PC-9 (cell line): ENCODE results near the gene BCAR3.

Source experiments
- EZH2 ChIP-seq: fragments of 200-600 bp; sonication (generic); IDR thresholded peaks from 2 replicates; pipeline ENCODE4 v1.8.0; 2017; ENCODE audit warnings: antibody characterized with exemption, low read depth
- TF ChIP-seq, protein P1 (sequence below): fragments of 200-600 bp; sonication (generic); conservative IDR thresholded peaks from 2 replicates; pipeline ENCODE4 v1.6.1; 2017; ENCODE audit warnings: mixed run types, antibody characterized with exemption, mild to moderate bottlenecking, moderate library complexity

DNA sequence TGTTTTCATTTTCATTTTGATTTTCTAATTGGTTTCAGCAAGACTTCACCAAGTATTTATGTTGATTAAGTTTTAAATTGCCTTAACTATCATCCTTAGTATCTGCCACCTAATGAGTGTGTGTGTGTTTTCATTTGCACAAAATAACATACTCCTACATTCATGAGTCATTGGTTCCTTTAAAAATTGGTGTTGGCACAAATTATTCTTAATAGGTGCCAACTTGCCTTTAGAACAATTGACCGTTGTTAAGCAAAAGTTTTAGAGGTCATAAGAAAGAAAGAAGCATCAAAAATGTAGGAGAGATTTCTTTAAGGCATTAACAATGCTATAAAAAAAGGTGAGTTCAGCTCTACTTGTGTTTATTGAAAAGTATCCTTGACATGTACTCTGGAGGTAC lies 156.2 kb downstream of the BCAR3 start:
- TF ChIP-seq, protein P1, sequence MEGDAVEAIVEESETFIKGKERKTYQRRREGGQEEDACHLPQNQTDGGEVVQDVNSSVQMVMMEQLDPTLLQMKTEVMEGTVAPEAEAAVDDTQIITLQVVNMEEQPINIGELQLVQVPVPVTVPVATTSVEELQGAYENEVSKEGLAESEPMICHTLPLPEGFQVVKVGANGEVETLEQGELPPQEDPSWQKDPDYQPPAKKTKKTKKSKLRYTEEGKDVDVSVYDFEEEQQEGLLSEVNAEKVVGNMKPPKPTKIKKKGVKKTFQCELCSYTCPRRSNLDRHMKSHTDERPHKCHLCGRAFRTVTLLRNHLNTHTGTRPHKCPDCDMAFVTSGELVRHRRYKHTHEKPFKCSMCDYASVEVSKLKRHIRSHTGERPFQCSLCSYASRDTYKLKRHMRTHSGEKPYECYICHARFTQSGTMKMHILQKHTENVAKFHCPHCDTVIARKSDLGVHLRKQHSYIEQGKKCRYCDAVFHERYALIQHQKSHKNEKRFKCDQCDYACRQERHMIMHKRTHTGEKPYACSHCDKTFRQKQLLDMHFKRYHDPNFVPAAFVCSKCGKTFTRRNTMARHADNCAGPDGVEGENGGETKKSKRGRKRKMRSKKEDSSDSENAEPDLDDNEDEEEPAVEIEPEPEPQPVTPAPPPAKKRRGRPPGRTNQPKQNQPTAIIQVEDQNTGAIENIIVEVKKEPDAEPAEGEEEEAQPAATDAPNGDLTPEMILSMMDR, result no peak
- TF ChIP-seq EZH2, result no peak
